ENCODE measurements around the gene GOLGA8T.
"Not testable (repeated sequence)": the region's sequence is repeated elsewhere in the genome, so short reads cannot be mapped to it uniquely, and the experiment has no call there.

The GOLGA8T gene, protein sequence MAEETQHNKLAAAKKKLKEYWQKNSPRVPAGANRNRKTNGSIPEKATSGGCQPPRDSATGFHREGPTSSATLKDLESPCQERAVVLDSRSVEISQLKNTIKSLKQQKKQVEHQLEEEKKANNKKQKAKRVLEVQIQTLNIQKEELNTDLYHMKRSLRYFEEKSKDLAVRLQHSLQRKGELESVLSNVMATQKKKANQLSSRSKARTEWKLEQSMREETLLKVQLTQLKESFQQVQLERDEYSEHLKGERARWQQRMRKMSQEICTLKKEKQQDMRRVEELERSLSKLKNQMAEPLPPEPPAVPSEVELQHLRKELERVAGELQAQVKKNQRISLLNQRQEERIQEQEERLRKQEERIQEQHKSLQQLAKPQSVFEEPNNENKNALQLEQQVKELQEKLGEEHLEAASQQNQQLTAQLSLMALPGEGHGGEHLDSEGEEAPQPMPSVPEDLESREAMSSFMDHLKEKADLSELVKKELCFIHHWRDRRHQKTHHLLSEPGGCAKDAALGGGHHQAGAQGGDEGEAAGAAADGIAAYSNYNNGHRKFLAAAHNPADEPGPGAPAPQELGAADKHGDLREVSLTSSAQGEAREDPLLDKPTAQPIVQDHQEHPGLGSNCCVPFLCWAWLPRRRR

DNA sequence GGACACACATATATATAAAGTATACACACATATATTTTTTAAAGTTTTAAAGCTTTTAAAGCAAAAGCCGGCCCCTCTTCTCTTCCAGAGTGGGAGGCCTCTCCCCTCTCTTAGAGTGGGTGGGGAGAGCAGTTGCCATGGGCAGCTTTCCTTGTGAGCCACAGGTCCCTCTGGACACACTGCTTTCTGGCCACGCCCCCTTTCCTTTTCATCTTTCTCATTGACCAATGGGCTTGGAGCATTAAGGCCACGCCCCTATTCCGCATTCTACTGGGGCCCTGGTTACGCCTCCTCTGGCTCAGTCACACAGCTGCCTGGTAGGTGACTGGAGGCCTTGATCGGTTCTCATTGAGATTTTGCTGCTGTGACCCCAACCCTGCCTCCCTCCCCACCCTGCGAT lies at the start of gene GOLGA8T:
GOLGA8T (plus strand) TSS at position 301 of the 400 bp plus-strand sequence; CDS start at position 399, 98 bp downstream.
- not testable (repeated sequence) for DNase-seq

DNA sequence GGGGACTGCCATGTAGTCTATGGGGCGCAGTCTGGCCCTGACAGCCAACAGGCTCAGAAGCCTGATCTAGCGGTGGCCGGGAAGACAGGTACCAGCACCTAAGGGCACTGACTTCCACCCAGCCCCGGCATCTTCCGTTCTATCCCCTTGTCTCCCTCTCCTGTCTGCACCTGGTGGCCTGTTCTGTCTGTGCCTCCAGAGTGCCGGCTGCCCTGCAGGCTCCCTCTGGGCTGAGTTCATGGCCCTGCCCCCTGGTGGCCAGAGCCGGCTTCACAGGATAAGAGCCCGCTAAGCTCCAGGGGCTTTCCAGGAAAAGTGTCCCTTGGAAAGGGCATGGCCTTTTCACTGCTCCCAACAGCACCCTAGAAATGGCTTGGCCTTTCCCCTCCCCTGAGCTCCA lies 37.0 kb upstream of the GOLGA8T start:
- DNase-seq = not testable (repeated sequence)

DNA sequence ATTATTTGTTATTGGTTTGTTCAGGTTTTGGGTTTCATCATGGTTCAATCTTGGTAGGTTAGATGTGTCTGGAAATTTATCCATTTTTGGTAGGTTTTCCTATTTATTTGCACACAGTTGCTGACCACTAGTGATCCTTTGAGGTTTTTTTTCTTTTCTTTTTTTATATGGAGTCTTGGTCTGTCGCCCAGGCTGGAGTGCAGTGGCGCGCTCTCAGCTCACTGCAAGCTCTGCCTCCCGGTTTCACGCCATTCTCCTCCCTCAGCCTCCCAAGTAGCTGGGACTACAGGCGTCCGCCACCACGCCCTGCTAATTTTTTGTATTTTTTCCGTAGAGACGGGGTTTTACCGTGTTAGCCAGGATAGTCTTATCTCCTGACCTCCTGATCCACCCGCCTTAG lies 32.0 kb upstream of the GOLGA8T start:
- not testable (repeated sequence) for DNase-seq

DNA sequence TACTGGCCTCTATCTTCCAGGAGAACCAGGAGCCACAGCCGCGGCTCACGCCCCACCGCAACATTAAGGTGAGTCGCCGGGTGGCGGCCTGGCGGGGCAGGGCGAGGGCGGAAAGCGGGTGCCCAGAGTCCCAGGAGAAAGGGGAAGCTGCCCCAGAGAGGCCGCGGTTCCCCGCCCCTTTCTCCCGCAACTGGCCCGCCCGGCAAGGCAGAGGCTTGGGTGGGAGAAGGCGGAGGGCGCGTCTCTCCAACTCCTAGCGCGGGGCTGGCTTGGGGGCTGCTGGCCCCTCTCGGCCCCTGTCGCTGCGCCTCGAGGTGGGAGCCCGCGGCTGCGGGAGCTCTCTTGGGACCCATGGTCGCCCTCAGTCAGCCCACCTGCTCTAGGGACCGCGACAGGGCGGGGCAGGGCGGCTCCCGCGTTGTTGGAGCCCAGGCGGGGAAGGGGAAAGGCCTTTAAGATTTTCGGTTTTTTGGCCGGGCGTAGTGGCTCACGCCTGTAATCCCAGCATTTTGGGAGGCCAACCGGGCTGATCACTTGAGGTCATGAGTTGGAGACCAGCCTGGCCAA lies 30.8 kb upstream of the GOLGA8T start:
- DNase-seq = not testable (repeated sequence)

DNA sequence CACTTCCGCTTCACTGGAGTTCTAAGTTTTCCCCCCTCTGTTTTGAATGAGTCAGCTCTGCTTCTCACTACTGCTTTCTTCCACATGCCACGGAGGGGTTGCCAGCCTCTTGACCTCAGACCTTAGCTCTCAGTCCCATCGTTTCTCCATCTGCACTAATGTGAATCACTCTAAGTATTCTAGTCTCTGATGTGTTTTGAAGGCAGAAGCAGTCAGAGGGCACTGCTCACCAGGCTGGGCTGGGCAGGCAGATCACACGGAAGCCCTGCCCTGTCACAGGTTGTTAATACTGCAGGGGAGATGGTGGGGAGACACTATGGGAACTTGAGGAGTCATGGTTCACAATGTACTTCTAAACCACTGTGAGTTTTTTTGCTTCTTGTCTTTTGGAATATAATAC lies 24.3 kb upstream of the GOLGA8T start:
- DNase-seq = not testable (repeated sequence)

DNA sequence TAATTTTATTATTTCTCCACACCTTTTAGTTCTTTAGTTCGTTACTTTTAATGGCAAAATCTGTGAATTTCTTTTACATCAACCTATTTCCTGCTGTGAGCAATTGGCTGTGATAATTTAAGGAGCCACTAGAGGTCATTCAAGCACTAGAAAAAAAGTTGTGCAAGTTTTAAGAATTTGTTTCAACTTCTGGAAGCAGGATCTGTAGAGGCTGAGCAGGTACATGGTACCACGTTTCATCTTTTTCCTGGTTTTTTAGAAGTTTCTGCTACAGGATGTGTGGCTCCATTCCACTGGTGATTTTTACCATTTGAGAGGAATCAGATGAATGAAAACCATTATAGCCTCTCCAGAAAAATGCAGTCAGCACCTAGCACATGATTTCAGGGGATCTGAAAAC lies 4.8 kb upstream of the GOLGA8T start:
- peak in 1 of 2 donors; percentile 21 for DNase-seq

DNA sequence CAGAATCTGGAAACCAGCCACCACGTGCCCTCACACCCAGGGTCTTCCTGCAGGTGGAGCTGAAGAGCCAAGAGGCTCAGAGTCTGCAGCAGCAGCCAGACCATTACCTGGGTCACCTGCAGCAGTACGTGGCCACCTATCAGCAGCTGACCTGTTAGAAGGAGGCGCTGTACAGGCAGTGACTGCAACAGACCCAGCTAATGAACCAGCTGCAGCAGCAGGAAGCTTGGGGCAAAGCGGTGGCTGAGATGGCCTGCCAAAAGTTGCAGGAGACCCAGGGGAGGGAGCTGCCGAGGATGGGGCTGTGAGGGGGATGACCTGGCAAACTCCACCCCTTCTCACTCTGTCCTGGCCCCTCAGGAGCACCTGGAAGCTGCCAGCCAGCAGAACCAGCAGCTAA lies 8.4 kb downstream of the GOLGA8T start:
- not testable (repeated sequence) for DNase-seq

DNA sequence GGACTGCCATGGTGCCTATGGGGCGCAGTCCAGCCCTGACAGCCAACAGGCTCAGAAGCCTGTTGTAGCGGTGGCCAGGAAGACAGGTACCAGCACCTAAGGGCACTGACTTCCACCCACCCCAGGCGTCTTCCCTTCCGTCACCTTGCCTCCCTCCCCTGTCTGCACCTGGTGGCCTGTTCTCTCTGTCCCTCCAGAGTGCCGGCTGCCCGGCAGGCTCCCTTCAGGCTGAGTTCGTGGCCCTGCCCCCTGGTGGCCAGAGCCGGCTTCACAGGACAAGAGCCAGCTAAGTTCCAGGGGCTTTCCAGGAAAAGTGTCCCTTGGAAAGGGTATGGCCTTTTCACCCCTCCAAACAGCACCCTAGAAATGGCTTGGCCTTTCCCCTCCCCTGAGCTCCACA lies 15.0 kb downstream of the GOLGA8T start:
- not testable (repeated sequence) for DNase-seq

DNA sequence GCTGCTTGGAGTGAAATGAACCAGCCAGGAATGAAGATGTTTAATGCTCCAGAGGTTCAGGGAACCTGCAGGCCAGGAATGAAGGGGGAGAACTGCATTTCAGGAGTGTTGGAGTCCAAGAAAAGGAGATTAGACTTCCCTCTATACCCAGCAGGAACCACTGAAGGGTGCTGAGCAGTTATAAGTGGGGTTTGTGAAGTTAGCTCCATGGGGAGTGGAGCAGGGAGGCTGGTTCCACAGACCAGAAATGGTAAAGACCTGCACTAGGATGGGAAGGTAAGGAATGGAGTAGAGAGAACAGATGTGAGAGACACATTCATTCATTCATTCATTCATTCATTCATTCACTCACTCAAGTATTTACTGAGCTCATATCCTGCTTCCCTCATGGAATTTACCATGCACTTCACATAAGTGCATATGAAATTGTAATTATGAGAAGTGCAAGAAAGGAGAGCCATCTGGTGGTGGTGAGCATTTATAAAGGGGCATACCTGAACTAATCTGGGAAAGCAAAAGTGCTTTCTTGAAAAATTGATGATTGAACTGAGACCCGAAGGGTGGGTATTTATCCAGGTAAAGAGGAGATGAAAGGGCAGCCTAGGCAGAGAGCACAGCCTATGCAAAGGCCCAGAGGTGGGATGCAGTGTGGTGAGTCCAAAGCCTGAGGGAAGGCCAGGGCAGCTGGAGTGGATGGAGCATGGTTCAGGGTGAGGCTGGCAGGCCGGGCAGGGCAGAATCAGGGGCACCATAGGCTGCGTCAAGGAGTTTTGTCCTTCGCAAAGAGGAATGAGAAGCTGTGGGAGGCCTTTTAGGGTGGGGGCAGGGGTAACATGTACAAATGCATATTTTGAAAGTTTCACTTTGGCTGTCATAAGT lies 27.9 kb downstream of the GOLGA8T start:
- not testable (repeated sequence) for DNase-seq

DNA sequence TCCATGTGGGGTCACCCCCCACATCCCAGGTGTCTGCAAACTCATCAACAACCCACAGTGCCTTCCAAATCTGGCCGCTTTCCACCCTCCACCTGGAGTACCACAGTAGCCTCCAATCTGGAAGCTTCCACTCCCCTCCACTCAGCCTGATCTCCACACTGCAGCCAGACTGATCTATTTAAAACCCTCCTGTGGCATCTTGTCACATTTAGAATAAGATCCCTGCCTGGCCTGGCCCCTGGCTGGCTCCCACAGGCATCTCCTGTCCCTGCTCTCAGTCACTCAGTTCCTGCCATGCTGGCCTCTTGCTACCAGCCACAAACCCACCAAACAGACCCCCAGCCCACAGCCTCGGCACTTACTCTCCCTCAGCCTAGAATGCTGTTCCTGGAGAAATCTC lies 28.9 kb downstream of the GOLGA8T start:
- DNase-seq = not testable (repeated sequence)

DNA sequence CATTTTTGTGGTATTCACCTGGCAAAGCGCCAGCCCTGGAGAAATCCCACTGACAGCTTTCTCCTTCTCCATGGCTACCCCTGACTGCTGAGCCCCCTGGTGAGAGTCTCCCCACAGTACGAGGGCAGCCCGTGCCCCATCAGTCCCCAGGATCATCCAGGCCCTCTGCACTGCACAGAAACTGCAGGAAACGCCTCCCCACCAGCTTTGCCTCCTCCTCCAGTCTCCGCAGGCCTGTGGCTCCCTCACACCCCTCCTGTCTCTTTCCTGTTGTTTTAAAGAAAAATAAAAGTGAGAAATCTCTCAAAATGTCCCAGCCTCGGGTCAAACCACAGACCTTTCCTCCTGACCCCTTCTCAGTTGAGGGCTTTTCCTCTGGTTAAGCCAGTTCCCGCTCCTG lies 29.4 kb downstream of the GOLGA8T start:
- DNase-seq = not testable (repeated sequence)

DNA sequence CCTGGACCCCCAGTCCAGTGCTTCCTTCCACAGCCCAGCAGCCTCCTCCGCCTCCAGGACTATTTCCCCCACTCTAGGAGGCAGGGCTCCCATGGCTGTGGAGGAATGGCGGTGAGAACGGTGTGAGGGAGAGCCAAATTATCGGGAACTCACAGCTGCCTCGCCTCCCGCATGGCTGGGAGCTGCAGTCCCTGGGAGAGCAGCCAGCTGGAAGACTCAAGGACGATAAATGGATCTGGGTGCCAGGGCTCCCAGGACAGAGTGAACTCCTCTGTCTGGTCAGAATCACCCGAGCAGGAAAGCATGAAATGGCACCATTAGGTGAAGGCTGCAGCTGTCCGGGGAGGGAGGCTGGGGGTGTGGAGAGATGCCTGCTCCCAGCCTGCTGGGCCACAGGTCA lies 32.6 kb downstream of the GOLGA8T start:
- not testable (repeated sequence) for DNase-seq

DNA sequence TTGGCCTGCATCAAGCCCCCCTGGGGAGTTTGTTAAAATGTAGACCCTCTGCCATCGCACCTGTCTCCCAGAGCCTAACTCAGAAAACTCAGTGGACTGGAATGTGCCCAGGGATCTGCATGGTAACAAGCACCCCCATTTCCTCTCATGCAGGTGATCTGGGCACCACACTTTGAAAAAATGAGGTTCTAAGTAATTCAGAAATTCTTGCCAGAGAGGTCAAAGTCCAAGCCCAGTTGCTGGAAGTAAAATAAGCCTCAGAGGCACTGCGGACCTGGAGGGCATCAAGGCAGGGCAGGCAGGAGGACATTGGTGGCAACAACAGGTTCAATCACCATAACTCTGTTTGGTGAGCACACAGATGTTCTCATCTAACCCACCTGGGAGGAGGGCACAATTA lies 33.0 kb downstream of the GOLGA8T start:
- DNase-seq = not testable (repeated sequence)

DNA sequence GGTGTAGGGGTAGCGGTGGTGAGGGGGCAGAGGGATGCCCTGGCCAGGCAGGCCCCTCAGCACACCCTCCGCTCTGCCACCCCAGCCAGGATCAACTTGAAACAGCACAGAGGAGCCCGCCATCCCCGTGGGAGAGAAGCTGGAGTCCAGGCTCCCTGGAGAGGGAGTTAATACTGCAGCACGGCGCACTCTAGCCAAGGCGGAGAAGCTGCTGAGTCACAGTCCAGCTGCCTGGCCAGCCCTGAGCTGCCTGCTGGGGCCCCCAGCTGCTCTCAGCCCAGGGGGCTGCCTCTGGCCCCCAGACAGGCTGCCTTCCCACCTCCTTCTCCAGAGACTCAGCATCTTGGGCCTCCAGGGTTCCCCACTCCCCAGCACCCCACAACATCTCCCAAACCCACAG lies 36.6 kb downstream of the GOLGA8T start:
- DNase-seq = not testable (repeated sequence)

DNA sequence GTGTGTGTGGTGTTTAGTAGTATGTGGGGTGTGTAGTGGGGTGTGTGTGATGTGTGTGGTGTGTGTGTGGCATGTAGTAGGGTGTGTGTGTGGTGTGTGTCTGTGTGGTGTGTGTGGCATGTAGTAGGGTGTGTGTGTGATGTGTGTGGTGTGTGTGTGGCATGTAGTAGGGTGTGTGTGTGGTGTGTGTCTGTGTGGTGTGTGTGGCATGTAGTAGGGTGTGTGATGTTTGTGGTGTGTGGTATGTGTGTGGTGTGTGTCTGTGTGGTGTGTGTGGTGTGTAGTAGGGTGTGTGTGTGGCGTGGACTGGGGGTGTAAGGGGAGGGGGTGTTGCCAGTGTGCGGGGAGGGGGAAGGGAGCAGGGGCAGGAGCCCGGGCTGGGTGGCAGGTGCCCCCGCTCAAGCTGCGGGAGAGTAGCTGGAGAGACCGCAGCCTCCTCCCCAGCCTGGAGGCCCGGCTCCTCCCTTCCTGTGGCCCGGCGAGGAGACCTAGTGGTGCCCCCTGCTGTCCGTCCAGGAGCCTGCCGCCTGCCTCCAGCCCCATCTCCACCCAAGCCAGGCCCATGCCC lies 38.3 kb downstream of the GOLGA8T start:
- DNase-seq = peak; percentile 78

DNA sequence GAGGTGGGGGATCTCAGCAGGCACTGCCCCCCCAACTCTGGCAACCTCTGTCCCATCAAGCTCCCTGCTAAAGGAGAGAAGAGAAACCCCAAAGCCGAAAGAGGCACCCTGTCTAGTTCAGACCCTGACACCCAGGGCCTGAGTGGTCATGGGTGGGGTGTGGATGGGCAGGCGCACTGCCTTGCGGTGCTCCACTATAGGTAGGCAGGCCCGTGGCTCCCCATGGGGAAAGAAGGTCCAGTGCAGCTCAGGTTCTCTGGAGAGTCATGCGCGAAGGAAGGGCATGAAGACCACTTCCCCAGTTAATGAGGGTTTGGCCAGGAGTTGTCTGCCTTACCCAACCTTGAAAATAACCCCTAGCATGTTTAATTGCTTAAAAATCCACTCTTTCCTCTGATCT lies 40.4 kb downstream of the GOLGA8T start:
- not testable (repeated sequence) for DNase-seq

DNA sequence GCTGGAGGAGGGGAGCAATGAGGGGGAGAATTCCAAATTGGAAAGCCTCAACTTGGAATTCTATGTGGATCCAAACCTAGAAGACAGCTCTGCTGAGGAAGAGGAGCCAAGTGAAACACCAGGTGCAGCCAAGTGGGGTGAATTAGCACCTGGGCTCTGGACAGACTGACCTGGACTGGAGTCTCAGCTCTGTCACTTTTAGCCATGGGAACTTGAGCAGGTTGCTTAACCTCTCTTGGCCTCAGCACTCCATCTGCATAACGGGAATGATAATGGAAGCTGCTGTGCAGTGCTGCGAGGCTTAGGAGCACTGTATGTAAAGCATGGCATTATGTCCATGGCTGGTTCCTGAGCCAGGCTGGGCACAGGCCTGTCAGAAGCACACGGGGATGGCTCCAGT lies 41.8 kb downstream of the GOLGA8T start:
- DNase-seq = not testable (repeated sequence)

DNA sequence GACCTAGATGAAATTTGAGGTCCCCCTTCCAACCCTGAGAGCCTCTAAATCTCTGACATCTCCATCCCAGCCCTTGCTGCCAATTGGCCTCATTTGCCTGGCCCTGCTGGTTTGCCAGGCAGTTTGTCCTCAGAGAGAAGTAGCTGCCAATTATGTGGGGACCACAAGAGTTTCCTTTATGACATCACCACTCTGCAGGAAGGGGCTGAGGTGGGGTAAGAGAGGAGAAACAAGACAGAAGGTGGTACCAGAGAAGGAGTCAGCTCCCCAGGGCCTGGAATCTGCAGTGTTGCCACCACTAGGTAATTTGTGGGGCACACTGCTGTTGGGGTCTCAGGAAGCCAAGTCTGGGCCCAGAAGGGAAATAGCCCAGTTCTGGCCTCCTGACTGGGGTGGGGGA lies 45.0 kb downstream of the GOLGA8T start:
- not testable (repeated sequence) for DNase-seq

DNA sequence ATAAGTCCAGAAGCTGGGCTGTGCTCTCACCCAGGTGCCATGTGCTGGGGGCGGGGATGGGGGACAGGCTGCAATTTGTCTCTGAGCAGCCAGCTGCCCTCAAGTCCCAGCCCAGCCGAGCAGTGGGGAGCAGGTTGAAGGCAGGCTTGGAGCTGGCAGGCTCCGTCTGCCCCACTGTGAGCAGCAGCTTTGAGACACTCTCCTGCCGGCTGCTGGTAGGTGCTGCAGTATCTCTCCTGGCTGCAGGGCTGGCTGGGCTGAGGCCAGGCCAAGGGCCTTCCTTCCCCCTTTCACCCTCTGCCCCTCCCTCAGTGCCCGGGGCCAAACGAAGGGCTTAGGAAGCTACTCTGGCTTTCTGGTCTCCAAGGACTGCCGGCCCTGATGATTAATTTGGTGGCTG lies 50.6 kb downstream of the GOLGA8T start:
- not testable (repeated sequence) for DNase-seq

DNA sequence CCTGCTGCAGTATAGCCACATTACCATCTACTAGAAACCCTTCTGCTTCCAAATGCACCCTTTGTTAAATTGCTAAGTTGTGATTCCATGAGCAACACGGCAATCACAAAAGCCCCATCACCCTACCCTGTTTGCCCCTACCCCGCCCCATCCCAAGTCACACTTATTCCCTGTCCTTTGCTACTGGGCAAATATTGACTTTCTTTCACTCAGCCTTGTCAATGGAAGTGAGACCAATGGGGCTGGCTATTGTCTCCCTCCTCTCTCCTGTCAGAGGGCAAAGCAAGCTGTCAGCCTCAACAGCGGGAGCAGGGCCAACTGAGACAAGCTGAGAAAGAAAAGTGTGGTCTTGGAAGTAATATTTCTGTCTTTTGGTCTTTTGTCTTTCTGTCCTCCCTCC lies 52.6 kb downstream of the GOLGA8T start:
- DNase-seq = not testable (repeated sequence)

DNA sequence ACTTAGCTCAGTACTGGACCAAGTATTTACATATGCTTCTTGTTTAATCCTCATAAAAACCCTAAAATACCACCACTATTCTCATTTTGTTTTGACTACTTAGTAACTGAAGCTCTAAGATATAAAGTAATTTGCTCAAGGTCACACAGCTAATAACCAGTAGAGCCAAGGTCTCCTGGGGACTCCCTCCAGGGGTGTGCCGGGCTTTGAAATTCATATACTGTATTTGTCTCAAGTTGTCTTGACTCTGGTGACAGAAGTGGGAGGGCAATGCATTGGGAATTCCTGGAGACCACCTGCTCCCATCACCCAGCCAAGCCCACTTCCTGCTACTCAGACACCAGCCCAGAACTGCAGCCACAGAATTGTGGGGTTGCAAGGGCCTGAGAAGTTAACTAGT lies 54.9 kb downstream of the GOLGA8T start:
- DNase-seq = not testable (repeated sequence)

DNA sequence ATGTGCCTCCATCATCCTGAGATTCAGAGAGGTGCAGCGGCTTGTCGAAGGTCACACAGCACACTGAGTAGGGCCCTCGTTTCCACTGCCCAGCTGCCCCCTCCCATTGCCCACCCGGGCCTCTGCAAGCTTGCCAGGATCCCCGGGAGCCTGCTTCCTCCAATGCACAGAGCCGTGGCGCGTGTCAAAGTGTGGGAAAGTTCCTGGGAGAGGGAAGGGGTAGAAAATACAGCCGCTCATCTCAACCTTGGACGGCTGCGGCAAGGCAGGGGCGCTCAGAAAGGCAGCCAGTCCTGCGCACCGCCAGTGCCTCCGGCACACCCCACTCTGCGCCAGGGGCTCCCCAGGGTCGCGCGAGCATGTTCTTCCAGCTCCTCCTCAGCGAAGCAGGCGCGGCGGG lies 56.3 kb downstream of the GOLGA8T start:
- DNase-seq = not testable (repeated sequence)

Data from CD4-positive, alpha-beta T cell treated with Interleukin-4 for 1 hour (primary cell).